ENCODE results near the gene PSMD1.

- TF ChIP-seq POLR2A (IDR thresholded peaks at IDR 0.05) (no peak), CTCF (IDR thresholded peaks at IDR 0.05) (no peak), POLR2AphosphoS5 (IDR thresholded peaks at IDR 0.05) (no peak)
Measured at GRCh38 chr2:231088754-231089153, 32.1 kb downstream of the PSMD1 start.

Data from prostate gland (tissue), 2 donors.